GM13977 (cell line): ENCODE results near the gene TMEM8B.

Experiments used
- DNase-seq: peaks from one replicate; pipeline ENCODE4 v3.0.0; 2012; ENCODE audit warnings: low spot score
- CTCF ChIP-seq: IDR thresholded peaks from 2 replicates; pipeline ENCODE4 v1.5.1; 2012; ENCODE audit warnings: mild to moderate bottlenecking, control low read depth; ENCODE audit not compliant: insufficient read depth; ENCODE audit errors: extremely low read depth, missing control alignments
- in situ Hi-C: fragments of 300-500 bp; cut with MboI; formaldehyde crosslinking; loops from one replicate; pipeline ENCODE4 v1.12.0; 2022; ENCODE audit warnings: low sequenced_read_pairs, low pct_unique_long_range_greater_than_20kb, mixed read lengths, inconsistent platforms; ENCODE audit not compliant: unreplicated experiment

TMEM8B gene

GRCh38 chr9:35862328-35862727, 33.3 kb downstream of the TMEM8B start:
- in situ Hi-C loops, result no loop called here
- no peak for TF ChIP-seq CTCF
- DNase-seq, result no peak

DNA sequence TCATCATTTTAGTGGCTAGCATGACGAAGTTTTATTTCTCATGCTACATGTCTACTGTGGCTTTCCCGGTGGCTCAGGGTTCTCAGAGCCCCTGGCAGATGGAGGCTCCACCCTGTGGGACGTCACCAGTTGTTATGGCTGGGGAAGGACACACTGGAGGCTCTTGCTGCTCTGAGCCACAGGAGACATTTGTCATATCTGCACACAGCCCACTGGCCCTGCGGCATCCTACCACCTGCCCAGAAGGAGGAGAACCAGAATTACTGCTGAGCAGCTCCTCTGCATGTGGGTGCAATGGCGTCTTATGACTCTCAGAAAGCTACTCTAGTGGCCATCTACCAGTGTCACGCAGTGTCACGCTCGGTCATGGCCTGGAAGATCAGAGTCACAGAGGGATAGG, 34.6 kb downstream of the TMEM8B start:
- no peak for DNase-seq
- in situ Hi-C loops, result no loop called here
- TF ChIP-seq CTCF, result no peak

DNA sequence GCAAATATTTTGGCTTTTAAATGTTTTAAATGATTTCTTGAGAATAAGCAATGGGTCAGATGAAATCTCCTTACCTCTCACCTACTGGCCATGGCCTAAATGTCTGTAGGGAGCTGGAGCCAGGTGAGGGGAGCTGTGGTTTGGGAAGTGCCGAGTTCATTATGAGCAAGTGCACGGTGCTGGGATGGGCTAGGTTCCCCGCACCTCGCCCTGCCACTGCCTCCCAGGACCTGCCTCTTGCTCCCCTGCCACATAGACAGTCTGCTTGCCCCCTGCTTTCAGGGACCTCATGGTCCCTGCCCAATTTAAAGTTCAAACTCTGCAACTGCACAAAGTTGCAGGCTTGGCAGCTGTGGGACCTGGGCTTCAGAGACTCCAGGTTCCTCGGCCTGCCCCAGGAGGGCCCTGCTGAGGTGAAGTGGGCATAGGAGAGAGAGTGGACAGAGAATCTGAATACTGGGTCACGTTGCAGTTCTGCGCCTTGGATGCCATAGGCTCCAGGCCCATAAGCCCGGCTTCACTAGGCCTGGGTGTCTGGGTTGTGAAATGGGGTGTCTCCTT, 35.7 kb downstream of the TMEM8B start:
- in situ Hi-C loops, result no loop called here
- TF ChIP-seq CTCF, result no peak
- DNase-seq, result no peak

DNA sequence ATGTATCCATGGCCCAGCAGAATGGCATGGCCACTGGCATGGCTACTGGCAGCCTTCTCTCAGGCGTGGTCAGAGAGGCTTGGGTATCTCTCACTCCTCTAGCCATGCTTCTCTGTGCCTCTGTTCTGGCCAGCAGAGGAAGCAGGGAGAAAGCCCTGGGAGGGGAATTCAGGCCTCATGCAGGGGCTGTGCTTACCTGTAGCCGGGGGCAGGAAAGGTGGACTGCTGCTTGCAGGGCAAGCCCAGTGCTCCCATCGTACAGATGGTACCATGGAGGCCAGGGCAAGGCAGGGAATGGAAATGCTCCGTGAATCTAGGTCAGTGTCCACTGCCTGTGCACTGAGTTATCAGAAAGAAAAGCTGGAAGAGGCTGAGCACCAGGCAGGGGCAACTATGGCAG, 38.5 kb downstream of the TMEM8B start:
- in situ Hi-C loops, result no loop called here
- no peak for TF ChIP-seq CTCF
- no peak for DNase-seq

DNA sequence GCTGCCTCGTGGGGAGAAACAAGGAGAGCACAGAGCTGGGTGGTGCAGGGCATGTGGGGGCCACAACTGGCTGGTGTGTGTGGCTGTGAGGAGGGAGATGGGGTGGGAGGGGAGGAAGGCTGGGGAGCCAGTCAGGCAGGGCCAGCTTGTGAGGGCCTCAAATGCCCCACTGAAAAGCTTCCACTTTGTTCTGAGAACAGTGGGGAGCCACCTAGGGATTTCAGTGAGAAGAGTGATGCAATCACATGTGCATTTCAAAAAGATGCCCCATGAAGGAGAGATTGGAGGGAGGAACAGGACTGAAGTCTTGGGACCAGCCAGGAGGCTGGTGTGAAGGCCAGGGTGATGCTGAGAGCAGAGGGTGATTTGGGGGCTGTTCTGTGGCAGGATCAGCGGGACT, 39.9 kb downstream of the TMEM8B start:
- no peak for DNase-seq
- in situ Hi-C loops, result no loop called here
- TF ChIP-seq CTCF, result no peak

DNA sequence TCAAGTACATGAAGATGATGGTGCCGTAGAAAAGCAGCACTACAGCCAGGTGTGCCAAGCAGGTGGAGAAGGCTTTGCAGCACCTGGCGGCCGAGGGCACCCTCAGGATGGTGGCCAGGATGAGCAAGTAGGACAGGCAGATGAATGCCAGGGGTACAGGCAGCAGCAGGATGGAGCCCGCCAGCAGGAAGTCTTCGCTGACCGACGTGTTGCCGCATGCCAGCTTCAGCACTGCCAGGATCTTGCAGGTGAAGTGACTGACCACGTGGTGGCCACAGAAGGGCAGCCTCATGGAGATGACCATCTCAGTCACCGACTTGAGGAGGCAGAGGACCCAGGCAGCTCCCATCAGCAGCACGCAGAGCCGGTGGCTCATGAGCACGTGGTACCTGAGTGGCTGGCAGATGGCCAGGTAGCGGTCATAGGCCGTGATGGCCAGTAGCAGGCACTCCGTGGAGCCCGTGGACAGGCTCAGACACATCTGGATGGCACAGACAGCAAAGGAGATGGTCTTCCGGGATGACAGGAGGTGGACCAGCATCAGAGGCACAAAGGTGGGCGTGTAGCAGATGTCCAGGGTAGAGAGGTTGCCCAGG, 40.7 kb downstream of the TMEM8B start:
- in situ Hi-C loops, result no loop called here
- no peak for TF ChIP-seq CTCF
- DNase-seq, result no peak
